Liver (tissue), 9 donors: ENCODE data around the gene NADSYN1. TPM values are rescaled to one million over a fixed set of nuclear protein-coding genes. Genes with fewer than 3 reads are reported as not detected.

Experiments
- DNase-seq: peaks from one replicate; pipeline ENCODE4 v3.0.0-alpha.2; 2017; ENCODE audit warnings: low spot score
- H3K27ac ChIP-seq, 2 donors: one replicate each; pipeline ENCODE4 v1.7.0; 2013; ENCODE audit warnings: inconsistent platforms in 2 of 2, low read length in 2 of 2, control low read depth in 1 of 2, low read depth in 1 of 2, mild to moderate bottlenecking in 1 of 2
- H3K27me3 ChIP-seq, 4 donors: one replicate each; pipeline versions ENCODE4 v1.6.1 to v1.7.0; 2013; ENCODE audit warnings: low read length in 3 of 4, inconsistent platforms in 1 of 4, mild to moderate bottlenecking in 1 of 4, moderate library complexity in 1 of 4; ENCODE audit not compliant: control insufficient read depth in 4 of 4, insufficient read depth in 4 of 4
- H3K36me3 ChIP-seq, 4 donors: one replicate each; pipeline versions ENCODE4 v1.6.1 to v1.7.0; 2013; ENCODE audit warnings: low read length in 3 of 4, mild to moderate bottlenecking in 3 of 4, low read depth in 1 of 4, moderate library complexity in 1 of 4; ENCODE audit not compliant: control insufficient read depth in 4 of 4, insufficient read depth in 3 of 4
- H3K4me1 ChIP-seq, 4 donors: one replicate each; pipeline versions ENCODE4 v1.6.1 to v1.7.0; 2013; ENCODE audit warnings: low read length in 3 of 4, mild to moderate bottlenecking in 3 of 4, moderate library complexity in 1 of 4; ENCODE audit not compliant: control insufficient read depth in 4 of 4, insufficient read depth in 4 of 4
- H3K4me3 ChIP-seq, 3 donors: one replicate each; pipeline versions ENCODE4 v1.6.1 to v1.7.0; 2013; ENCODE audit warnings: low read length in 3 of 3, control low read depth in 1 of 3, low read depth in 1 of 3, mild to moderate bottlenecking in 1 of 3
- H3K9ac ChIP-seq, 2 donors: one replicate each; pipeline ENCODE4 v1.7.0; 2013; ENCODE audit warnings: low read length in 2 of 2, mild to moderate bottlenecking in 2 of 2, moderate library complexity in 2 of 2, control low read depth in 1 of 2, low read depth in 1 of 2
- H3K9me3 ChIP-seq, 4 donors: one replicate each; pipeline versions ENCODE4 v1.6.1 to v1.7.0; 2013; ENCODE audit warnings: low read length in 3 of 4; ENCODE audit not compliant: control insufficient read depth in 4 of 4
- ATF3 ChIP-seq: IDR thresholded peaks from 2 replicates; pipeline ENCODE4 v1.6.1; 2016; ENCODE audit warnings: antibody characterized with exemption
- CTCF ChIP-seq: fragments of 150-350 bp; IDR thresholded peaks from 2 replicates; pipeline ENCODE4 v1.5.1; 2017; ENCODE audit warnings: improper control_type of control experiment, low read depth, low read length; ENCODE audit not compliant: missing input control
- EGR1 ChIP-seq, 2 donors: IDR thresholded peaks; 2 replicates each; pipeline ENCODE4 v1.6.1; 2016 to 2018; ENCODE audit warnings: antibody characterized with exemption in 2 of 2, low read depth in 2 of 2
- FOXA1 ChIP-seq: IDR thresholded peaks from 2 replicates; pipeline ENCODE4 v1.6.1; 2016; ENCODE audit warnings: antibody characterized with exemption
- FOXA2 ChIP-seq: IDR thresholded peaks from 2 replicates; pipeline ENCODE4 v1.6.1; 2016; ENCODE audit warnings: antibody characterized with exemption
- GABPA ChIP-seq, 2 donors: IDR thresholded peaks in 1 of 2; conservative IDR thresholded peaks in 1 of 2; 2 replicates each; pipeline ENCODE4 v1.6.1; 2016; ENCODE audit warnings: antibody characterized with exemption in 2 of 2, mild to moderate bottlenecking in 1 of 2, moderate library complexity in 1 of 2
- HNF4A ChIP-seq, 2 donors: conservative IDR thresholded peaks; 2 replicates each; pipeline ENCODE4 v1.6.1; 2016; ENCODE audit warnings: antibody characterized with exemption in 2 of 2, mild to moderate bottlenecking in 2 of 2
- HNF4G ChIP-seq: IDR thresholded peaks from 2 replicates; pipeline ENCODE4 v1.6.1; 2016; ENCODE audit warnings: antibody characterized with exemption
- JUND ChIP-seq, 2 donors: IDR thresholded peaks; 2 replicates each; pipeline ENCODE4 v1.6.1; 2016; ENCODE audit warnings: antibody characterized with exemption in 2 of 2
- NR2F2 ChIP-seq: IDR thresholded peaks from 2 replicates; pipeline ENCODE4 v1.6.1; 2016; ENCODE audit warnings: antibody characterized with exemption
- RAD21 ChIP-seq, 2 donors: IDR thresholded peaks; 2 replicates each; pipeline ENCODE4 v1.6.1; 2016; ENCODE audit warnings: antibody characterized with exemption in 2 of 2, mild to moderate bottlenecking in 2 of 2
- REST ChIP-seq: IDR thresholded peaks from 2 replicates; pipeline ENCODE4 v1.6.1; 2016; ENCODE audit warnings: antibody characterized with exemption, mild to moderate bottlenecking
- RXRA ChIP-seq, 2 donors: IDR thresholded peaks; 2 replicates each; pipeline ENCODE4 v1.6.1; 2017 to 2018; ENCODE audit warnings: antibody characterized with exemption in 2 of 2, mild to moderate bottlenecking in 1 of 2
- SP1 ChIP-seq: IDR thresholded peaks from 2 replicates; pipeline ENCODE4 v1.6.1; 2018; ENCODE audit warnings: antibody characterized with exemption, mild to moderate bottlenecking
- TAF1 ChIP-seq: conservative IDR thresholded peaks from 2 replicates; pipeline ENCODE4 v1.6.1; 2016; ENCODE audit warnings: antibody characterized with exemption, mild to moderate bottlenecking
- YY1 ChIP-seq: IDR thresholded peaks from 2 replicates; pipeline ENCODE4 v1.6.1; 2016; ENCODE audit warnings: antibody characterized with exemption, mild to moderate bottlenecking
- WGBS: extraction: QIAGEN DNeasy Blood & Tissue Kit; methylation state at CpG from one replicate; pipeline ENCODE4 v1.1.7; 2013; 5-methylcytosine and 5-hydroxymethylcytosine counted together
- polyA plus RNA-seq, 2 donors: library from polyadenylated mRNA; stranded (reverse) in 1 of 2; unstranded in 1 of 2; fragments of 200-250 nt in 1 of 2; fragments of >200 nt in 1 of 2; fragmentation: Nextera tagmentation in 1 of 2; extraction: Ambion mirVana in 1 of 2; gene quantifications; one replicate each; pipeline versions ENCODE4 v1.2.1 to v1.2.3, GENCODE V29; 2013 to 2015
- total RNA-seq, 2 donors: library from RNA; depleted of rRNA; stranded (reverse); fragments of >200 nt; gene quantifications; one replicate each; pipeline ENCODE4 v1.2.3, GENCODE V29; 2014
- TF ChIP-seq, protein P1 (sequence below): IDR thresholded peaks from 2 replicates; pipeline ENCODE4 v1.6.1; 2016; ENCODE audit warnings: antibody characterized with exemption
- TF ChIP-seq, protein P2 (sequence below): IDR thresholded peaks from 2 replicates; pipeline ENCODE4 v1.6.1; 2016; ENCODE audit warnings: antibody characterized with exemption
- donor health status: healthy.
- donor health status: healthy.
- donor health status: healthy.
- donor health status: healthy.
- donor health status: healthy.

The NADSYN1 gene
- total and polyA plus RNA-seq, 4 donors: 16.6 to 33.6 (median 22.2) TPM

DNA sequence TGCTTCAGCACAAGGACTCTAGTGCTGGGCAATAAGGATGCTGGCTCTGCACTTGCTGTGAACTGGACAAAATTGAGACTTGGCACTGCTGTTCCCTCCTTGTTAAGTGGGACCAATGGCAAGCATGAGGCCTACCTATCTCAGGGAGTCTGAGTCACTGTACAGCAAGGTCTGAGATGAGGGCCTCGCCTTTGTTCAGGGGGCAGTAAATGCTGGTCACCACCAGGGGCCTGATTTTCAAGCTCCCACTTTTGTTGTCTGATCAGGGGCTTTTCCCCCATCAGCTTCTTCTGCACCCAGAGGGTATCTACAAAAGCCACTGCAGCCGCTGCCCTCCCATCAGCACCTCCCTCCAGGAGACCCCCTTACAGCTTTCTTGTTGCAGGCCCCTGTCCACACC is 27.6 kb upstream of the NADSYN1 start:
- WGBS: 94% methylated on average over 2 of the region's 2 CpGs
- no peak for DNase-seq
- H3K4me1 ChIP-seq: peaks cover 0 to 11% (median 9%) of the 10 kb centered on the region in 4 donors

More for the DNA sequence above, 27.6 kb upstream of the NADSYN1 start:
- Histone ChIP-seq H3K27me3 (no peaks in the 10 kb centered on the region), H3K9me3 (no peaks in the 10 kb centered on the region), H3K36me3 (no peaks in the 10 kb centered on the region), H3K27ac (no peak overlapping the region), H3K4me3 (no peak overlapping the region), H3K9ac (no peak overlapping the region)
- TF ChIP-seq YY1: no peak
- TF ChIP-seq HNF4A (conservative IDR thresholded peaks at IDR 0.05): no peak
- TF ChIP-seq NR2F2: no peak
- no peak for TF ChIP-seq SP1
- TF ChIP-seq, protein P1, sequence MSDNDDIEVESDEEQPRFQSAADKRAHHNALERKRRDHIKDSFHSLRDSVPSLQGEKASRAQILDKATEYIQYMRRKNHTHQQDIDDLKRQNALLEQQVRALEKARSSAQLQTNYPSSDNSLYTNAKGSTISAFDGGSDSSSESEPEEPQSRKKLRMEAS: no peak
- TF ChIP-seq ATF3: no peak
- TF ChIP-seq CTCF: no peak
- TF ChIP-seq JUND (IDR thresholded peaks at IDR 0.05): no peak
- no peak for TF ChIP-seq HNF4G
- TF ChIP-seq FOXA2: no peak
- TF ChIP-seq REST: no peak
- TF ChIP-seq TAF1: no peak
- TF ChIP-seq RAD21 (IDR thresholded peaks at IDR 0.05): no peak
- no peak for TF ChIP-seq RXRA (IDR thresholded peaks at IDR 0.05)
- no peak for TF ChIP-seq EGR1 (IDR thresholded peaks at IDR 0.05; ENCODE audit: low read depth in 2 of 2)
- no peak for TF ChIP-seq GABPA (IDR thresholded peaks at IDR 0.05 in 1 of 2, conservative IDR thresholded peaks at IDR 0.05 in 1 of 2)
- TF ChIP-seq FOXA1: no peak
- TF ChIP-seq, protein P2, sequence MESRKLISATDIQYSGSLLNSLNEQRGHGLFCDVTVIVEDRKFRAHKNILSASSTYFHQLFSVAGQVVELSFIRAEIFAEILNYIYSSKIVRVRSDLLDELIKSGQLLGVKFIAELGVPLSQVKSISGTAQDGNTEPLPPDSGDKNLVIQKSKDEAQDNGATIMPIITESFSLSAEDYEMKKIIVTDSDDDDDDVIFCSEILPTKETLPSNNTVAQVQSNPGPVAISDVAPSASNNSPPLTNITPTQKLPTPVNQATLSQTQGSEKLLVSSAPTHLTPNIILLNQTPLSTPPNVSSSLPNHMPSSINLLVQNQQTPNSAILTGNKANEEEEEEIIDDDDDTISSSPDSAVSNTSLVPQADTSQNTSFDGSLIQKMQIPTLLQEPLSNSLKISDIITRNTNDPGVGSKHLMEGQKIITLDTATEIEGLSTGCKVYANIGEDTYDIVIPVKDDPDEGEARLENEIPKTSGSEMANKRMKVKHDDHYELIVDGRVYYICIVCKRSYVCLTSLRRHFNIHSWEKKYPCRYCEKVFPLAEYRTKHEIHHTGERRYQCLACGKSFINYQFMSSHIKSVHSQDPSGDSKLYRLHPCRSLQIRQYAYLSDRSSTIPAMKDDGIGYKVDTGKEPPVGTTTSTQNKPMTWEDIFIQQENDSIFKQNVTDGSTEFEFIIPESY: no peak
